NB4 (cell line): ENCODE measurements around the gene OTC.

ENCODE experiments used
- DNase-seq: peaks from one replicate; pipeline ENCODE4 v3.0.0; 2010; ENCODE audit warnings: low read depth
- H3K4me3 ChIP-seq: one replicate; pipeline ENCODE4 v1.5.1; 2011; ENCODE audit warnings: mild to moderate bottlenecking, low read depth, low read length, moderate library complexity
- CTCF ChIP-seq: IDR thresholded peaks from one replicate; pipeline ENCODE4 v1.5.1; 2012; ENCODE audit warnings: low read depth, low read length
- MYC ChIP-seq: IDR thresholded peaks from 2 replicates; pipeline ENCODE4 v1.6.1; 2011; ENCODE audit warnings: low read depth, low read length
- POLR2A ChIP-seq: IDR thresholded peaks from 2 replicates; pipeline ENCODE4 v1.6.1; 2011; ENCODE audit warnings: mild to moderate bottlenecking; ENCODE audit not compliant: insufficient read length; ENCODE audit errors: extremely low read depth
- TF ChIP-seq, protein P1 (sequence below): IDR thresholded peaks from 2 replicates; pipeline ENCODE4 v1.6.1; 2011; ENCODE audit warnings: low read depth, low read length

The OTC gene

DNA sequence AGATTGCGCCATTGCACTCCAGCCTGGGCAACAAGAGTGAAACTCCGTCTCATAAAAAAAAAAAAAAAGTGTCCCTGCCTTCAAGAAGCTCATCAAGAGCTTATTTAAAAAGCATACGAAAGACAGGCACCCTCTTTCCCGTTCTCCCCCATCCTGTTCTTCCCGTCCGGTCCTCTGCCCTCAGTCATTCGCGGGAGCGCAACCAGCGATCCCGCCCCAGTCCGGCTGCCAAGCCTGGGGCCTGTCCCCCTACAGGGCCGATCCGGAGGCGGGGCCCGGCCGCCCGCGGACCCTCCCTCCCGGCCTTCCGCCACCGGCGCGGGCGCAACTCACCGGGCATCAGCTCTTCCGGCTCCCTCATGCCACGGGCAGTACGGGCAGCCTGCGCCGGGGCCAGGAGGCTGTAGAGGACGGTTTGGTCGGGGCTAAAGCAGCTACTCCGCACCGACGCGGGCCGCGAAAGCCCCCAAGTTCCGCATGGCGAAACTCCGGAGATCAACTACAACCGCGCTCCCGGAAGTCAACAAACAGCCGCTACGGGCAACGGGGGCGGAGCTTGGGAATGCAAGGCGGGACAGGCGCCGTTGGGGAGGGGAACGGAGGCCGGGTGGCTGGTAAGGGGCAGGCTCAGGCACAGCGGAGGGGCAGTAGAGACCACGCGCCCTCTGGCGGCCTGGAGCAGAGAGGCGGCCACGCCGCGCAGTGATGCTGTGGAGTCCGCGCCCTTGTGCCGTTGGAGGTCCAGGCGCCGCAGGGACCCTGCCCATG is 25.2 kb upstream of the OTC start, which contains the start of gene RPGR:
Gene RPGR (minus strand): TSS at position 503 of the 768 bp plus-strand sequence. CDS start 142 bp downstream, at position 361.
- peak; percentile 95 for DNase-seq
- H3K4me3 ChIP-seq = peak within 1 kb of the TSS; percentile 92
- peak; percentile 61 for TF ChIP-seq CTCF
- TF ChIP-seq POLR2A = peak; percentile 64
- peak; percentile 80 for TF ChIP-seq MYC
- TF ChIP-seq, protein P1, sequence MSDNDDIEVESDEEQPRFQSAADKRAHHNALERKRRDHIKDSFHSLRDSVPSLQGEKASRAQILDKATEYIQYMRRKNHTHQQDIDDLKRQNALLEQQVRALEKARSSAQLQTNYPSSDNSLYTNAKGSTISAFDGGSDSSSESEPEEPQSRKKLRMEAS = peak; percentile 72

- peak overlapping the region; percentile 57 for H3K4me3 ChIP-seq
- no peak for DNase-seq
- TF ChIP-seq POLR2A (no peak), CTCF (no peak), MYC (no peak)
- TF ChIP-seq, protein P1 = no peak
Measured at GRCh38 chrX:38327775-38328081, 24.7 kb upstream of the OTC start.

GRCh38 chrX:38332505-38332904 is 19.9 kb upstream of the OTC start:
- TF ChIP-seq, protein P1 = no peak
- no peak for TF ChIP-seq MYC
- no peak for TF ChIP-seq POLR2A
- no peak for TF ChIP-seq CTCF
- no peak overlapping the region for H3K4me3 ChIP-seq
- no peak for DNase-seq

DNA sequence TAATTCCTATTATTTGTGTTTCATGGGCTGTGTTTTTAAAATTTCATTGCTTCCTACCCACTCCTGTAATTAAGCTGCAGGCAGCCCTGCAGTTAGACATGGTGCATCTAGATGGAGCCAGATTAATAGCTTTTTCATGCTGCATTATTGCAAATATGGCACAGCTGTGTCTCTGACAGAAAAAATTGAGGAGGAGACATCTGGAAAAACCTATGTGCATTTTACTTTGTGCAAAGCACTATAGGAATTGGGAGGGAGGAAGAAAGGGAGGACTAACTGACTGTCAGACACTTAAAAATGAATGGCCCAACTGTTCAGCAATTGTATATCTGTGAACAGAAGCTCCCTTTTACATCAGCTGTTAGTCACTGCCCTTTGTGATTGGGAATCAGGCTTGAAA is 17.0 kb upstream of the OTC start:
- DNase-seq = no peak
- TF ChIP-seq MYC = no peak

GRCh38 chrX:38336538-38337240 is 15.7 kb upstream of the OTC start:
- TF ChIP-seq POLR2A = no peak
- TF ChIP-seq, protein P1 = no peak
- TF ChIP-seq MYC = no peak
- TF ChIP-seq CTCF = no peak
- H3K4me3 ChIP-seq = no peak overlapping the region
- DNase-seq = no peak

More for the DNA sequence above, 17.0 kb upstream of the OTC start:
- no peak overlapping the region for H3K4me3 ChIP-seq

DNA sequence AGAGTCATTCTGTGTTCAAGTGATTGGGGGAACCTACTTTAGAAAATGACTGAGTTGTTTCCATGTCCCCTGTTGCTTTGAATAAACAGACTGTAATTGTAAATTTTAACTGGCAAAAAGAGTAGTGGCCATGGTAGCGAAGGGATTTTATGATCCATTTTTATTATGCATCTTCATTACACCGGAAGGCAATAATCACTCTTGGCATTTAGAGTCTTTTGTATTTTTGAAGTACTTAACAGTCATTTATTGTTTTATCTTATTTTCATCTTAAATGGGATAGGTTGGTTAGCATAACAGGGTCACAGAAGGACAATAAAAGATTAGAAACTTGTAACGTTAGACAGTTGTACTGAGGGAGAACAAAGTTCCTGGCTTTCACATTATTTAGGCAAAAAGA is 11.0 kb upstream of the OTC start:
- TF ChIP-seq MYC = no peak
- TF ChIP-seq CTCF = no peak
- no peak for TF ChIP-seq POLR2A
- TF ChIP-seq, protein P1 = no peak
- H3K4me3 ChIP-seq = no peak overlapping the region
- DNase-seq = no peak
